Measurements from ENCODE around the gene C3orf22.

Gene C3orf22

DNA sequence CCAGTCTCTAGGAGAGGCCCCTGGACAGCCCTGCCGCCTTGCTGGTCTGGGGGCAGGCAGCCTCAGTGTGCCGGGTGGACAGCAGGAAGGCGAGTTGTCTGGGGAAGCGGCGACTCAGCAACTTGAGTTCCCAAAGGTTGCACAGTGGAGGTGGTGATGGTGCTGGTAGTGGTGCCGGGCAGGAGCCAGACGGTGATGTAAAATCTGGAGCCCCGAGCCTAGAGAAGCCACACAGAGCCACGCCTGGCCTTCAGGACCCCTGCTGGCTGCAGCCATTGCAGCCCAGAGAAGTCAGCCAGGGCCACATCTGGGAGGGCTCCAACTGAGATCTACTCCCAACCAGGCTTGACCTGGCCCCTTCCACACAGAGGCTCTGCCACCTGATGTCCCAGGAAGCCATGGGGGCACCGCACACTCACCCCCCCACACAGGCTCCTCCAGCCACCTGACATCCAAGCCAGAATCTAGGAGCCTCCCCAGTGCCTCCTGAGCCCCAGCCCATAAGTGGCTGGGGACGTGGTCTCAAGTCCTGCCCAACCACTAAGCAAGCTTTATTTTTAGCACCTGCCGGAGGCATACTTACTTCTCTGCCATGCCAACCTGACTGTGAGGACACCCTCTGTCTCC is 8.8 kb downstream of the C3orf22 start:
- H3K27me3 ChIP-seq (ENCODE audit: control insufficient read depth, insufficient read depth, low read length): no peaks in the 10 kb centered on the region
- no peaks in the 10 kb centered on the region for H3K36me3 ChIP-seq (ENCODE audit: control insufficient read depth, insufficient read depth, low read length)
- no peak overlapping the region for H3K9ac ChIP-seq (ENCODE audit: low read length)
- no peak overlapping the region for H3K4me3 ChIP-seq (ENCODE audit: low read depth, low read length)
- no peak overlapping the region for H3K27ac ChIP-seq (ENCODE audit: low read depth, low read length)
- H3K4me1 ChIP-seq (ENCODE audit: control insufficient read depth, insufficient read depth, low read length): peaks cover 27% of the 10 kb centered on the region
- no peaks in the 10 kb centered on the region for H3K9me3 ChIP-seq (ENCODE audit: control insufficient read depth, insufficient read depth, low read depth, low read length)

DNA sequence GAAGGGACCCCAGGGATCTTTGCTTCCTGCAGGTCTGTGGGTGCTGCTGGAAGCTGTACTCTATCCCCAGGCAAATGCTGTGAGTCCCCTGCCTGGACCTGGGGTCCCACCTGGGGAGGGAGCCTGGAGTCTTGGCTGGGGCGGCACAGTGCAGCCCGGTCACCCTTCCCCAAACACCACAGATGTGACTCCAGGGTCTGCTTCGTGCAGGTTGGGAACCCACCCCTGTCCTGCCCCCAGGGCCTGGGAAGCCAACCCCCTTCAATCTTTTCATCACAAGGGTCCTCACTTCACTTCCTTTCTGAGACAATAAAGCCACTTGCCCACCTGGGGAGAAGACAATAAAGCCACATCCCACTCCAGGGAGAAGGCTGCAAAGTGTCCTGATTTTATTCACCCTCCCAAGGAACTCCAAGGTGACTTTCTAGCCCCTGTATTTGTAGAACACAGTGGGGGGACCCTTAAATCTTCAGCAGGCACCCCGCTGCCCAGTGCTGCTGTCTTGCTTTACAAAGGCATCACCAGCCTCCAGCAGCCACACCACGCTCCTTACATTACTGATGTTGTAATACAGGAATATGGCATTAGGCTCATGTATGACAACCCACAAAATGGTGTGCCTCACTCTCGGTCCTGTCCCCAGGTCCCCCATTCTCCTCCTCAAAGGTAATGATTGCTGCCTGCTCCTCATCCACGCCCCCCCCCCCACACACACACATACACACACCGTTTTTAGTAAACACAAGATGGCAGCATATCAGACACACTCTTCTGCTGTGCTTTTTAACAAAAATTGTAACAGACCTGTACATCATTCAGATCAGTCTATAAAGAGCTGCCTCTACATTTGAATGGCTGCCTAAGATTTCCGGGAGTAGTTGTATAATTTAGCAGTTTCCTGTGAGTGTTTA is 9.9 kb downstream of the C3orf22 start:
- Histone ChIP-seq H3K4me3 (ENCODE audit: low read depth, low read length) (peak overlapping the region; percentile 27; the same call in 1 of the 2 replicates), H3K9ac (ENCODE audit: low read length) (peak overlapping the region; percentile 64), H3K27ac (ENCODE audit: low read depth, low read length) (peak overlapping the region; percentile 53; the same call in 1 of the 2 replicates), H3K9me3 (ENCODE audit: control insufficient read depth, insufficient read depth, low read depth, low read length) (no peaks in the 10 kb centered on the region), H3K27me3 (ENCODE audit: control insufficient read depth, insufficient read depth, low read length) (no peaks in the 10 kb centered on the region), H3K4me1 (ENCODE audit: control insufficient read depth, insufficient read depth, low read length) (peaks cover 27% of the 10 kb centered on the region), H3K36me3 (ENCODE audit: control insufficient read depth, insufficient read depth, low read length) (no peaks in the 10 kb centered on the region)

DNA sequence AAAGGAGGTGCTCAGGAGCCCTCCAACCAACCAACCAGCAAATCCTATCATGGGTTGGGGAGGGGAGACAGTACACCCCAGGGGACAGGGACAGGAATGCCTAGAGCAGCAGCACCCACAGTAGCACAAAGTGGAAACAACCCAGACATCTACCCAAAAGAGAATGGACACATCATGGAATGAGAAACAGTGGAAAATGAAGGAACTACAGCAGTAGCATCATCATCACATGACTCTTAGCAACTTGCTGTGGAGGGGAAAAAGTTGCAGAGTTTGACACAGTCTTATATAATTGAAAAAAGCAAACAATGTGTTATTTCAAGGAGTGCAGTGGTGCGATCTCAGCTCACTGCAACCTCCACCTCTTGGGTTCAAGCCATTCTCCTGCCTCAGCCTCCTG is 11.0 kb downstream of the C3orf22 start:
- H3K36me3 ChIP-seq (ENCODE audit: control insufficient read depth, insufficient read depth, low read length): no peaks in the 10 kb centered on the region
- peaks cover 27% of the 10 kb centered on the region for H3K4me1 ChIP-seq (ENCODE audit: control insufficient read depth, insufficient read depth, low read length)
- no peak overlapping the region for H3K27ac ChIP-seq (ENCODE audit: low read depth, low read length)
- H3K27me3 ChIP-seq (ENCODE audit: control insufficient read depth, insufficient read depth, low read length): no peaks in the 10 kb centered on the region
- no peak overlapping the region for H3K4me3 ChIP-seq (ENCODE audit: low read depth, low read length)
- H3K9me3 ChIP-seq (ENCODE audit: control insufficient read depth, insufficient read depth, low read depth, low read length): no peaks in the 10 kb centered on the region
- H3K9ac ChIP-seq (ENCODE audit: low read length): no peak overlapping the region

DNA sequence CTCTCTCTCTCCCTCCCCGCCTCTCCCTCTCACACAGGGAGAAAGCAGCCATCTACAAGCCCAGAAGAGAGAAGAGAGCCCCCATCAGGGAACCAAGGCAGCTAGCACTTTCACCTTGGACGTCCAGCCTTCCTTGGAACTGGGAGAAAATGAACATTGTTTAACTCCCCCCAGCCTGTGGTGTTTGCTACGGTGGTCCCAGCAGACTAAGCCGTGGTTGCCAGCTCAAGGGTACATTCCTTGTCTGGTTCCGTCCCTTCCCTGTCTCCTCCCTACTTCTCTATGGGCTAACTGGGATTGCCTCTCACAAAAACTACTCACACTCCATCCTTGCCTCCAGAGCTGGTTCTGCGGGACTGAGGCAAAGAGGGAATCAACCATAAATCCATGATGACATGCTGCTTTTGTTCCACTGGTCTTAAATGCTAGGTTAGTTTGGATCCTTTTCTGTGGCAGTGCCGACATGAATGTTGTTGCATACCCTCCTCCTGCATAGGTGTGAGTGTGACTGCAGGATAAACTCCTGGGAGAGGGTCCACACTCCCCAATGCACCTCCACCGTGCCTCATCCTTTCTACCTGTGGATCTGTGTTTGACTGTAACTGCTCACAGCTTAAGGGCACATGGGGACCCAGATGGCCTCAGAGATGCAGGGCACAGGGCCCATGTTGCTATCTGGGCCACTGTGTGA is 12.0 kb downstream of the C3orf22 start:
- Histone ChIP-seq H3K4me3 (ENCODE audit: low read depth, low read length) (no peak overlapping the region), H3K4me1 (ENCODE audit: control insufficient read depth, insufficient read depth, low read length) (peaks cover 27% of the 10 kb centered on the region), H3K36me3 (ENCODE audit: control insufficient read depth, insufficient read depth, low read length) (no peaks in the 10 kb centered on the region), H3K9me3 (ENCODE audit: control insufficient read depth, insufficient read depth, low read depth, low read length) (no peaks in the 10 kb centered on the region), H3K27ac (ENCODE audit: low read depth, low read length) (no peak overlapping the region), H3K27me3 (ENCODE audit: control insufficient read depth, insufficient read depth, low read length) (no peaks in the 10 kb centered on the region), H3K9ac (ENCODE audit: low read length) (no peak overlapping the region)

DNA sequence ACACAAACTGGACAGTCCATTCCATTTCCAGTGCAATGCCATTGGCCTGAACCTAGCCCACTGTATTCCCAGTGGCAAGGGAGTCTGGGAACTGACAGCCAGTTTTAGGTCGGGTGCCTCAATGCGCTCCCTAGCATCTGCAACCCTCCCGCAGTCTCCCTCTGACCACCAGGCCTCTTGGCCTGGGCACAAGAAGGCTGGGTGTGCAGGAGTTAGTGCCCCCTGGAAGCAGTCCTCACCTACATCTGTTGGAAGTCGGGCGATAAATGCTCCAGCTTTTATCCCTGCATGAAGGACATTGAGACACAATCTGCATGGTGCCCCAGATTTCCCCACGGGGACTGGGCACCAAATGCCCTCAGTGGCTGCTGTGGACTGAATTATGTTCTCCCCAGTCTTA is 12.7 kb downstream of the C3orf22 start:
- H3K9ac ChIP-seq (ENCODE audit: low read length): no peak overlapping the region
- H3K9me3 ChIP-seq (ENCODE audit: control insufficient read depth, insufficient read depth, low read depth, low read length): no peaks in the 10 kb centered on the region
- H3K4me1 ChIP-seq (ENCODE audit: control insufficient read depth, insufficient read depth, low read length): peaks cover 27% of the 10 kb centered on the region
- no peak overlapping the region for H3K27ac ChIP-seq (ENCODE audit: low read depth, low read length)
- no peak overlapping the region for H3K4me3 ChIP-seq (ENCODE audit: low read depth, low read length)
- H3K27me3 ChIP-seq (ENCODE audit: control insufficient read depth, insufficient read depth, low read length): no peaks in the 10 kb centered on the region
- H3K36me3 ChIP-seq (ENCODE audit: control insufficient read depth, insufficient read depth, low read length): no peaks in the 10 kb centered on the region

DNA sequence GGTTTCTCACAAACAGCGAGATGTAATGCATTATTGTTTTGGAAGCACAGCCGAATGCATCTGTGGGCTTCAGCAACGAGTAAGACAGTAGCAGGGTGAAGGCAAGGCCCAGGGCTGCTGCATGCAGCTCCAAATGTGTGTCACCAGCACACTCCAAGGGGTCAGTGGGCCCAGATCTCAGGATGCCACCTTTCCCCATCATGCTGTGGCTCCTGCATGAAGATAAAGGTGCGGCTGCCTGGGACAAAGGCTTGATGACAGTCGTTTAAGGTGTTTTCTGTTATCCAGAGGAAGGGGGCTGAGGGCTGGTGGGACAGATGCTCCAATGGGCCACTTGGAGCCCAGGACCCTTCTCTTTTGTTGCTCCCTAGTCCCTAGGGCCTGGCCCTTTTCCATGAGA is 13.2 kb downstream of the C3orf22 start:
- Histone ChIP-seq H3K36me3 (ENCODE audit: control insufficient read depth, insufficient read depth, low read length) (no peaks in the 10 kb centered on the region), H3K27me3 (ENCODE audit: control insufficient read depth, insufficient read depth, low read length) (no peaks in the 10 kb centered on the region), H3K9ac (ENCODE audit: low read length) (no peak overlapping the region), H3K4me1 (ENCODE audit: control insufficient read depth, insufficient read depth, low read length) (peaks cover 27% of the 10 kb centered on the region), H3K9me3 (ENCODE audit: control insufficient read depth, insufficient read depth, low read depth, low read length) (no peaks in the 10 kb centered on the region), H3K27ac (ENCODE audit: low read depth, low read length) (no peak overlapping the region), H3K4me3 (ENCODE audit: low read depth, low read length) (no peak overlapping the region)

DNA sequence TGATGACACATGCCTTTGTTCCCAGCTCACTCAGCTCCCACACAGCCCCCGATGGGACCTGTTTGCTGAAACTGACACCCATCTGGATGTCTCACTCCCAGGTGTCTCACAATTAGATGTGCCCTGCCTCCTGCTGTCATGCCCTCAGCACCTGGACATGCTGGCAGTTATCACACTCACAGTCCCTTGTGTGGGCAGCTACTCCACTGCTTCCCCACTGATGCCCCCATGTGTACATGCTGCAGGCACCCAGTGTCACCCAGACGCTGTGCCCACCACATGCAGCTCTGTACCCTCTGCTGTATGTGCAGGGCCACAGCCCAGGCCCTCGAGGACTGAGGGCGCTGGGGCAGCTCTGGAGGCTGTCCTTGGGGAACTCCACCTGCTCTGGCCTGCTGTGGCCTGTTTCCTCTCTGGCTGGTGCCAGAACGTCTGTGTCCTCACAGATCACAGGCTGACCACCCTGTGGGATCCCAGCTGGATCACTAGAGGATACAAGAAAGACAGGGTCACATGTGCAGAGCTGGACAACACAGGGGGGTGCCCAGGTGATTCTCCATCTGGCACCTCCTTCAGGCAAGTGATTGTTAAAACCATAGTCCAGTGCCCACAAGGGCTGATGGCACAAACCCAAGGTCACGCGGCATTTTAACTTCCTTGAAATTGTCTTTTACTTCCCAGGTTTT is 14.0 kb downstream of the C3orf22 start:
- H3K27ac ChIP-seq (ENCODE audit: low read depth, low read length): no peak overlapping the region
- no peaks in the 10 kb centered on the region for H3K36me3 ChIP-seq (ENCODE audit: control insufficient read depth, insufficient read depth, low read length)
- H3K9me3 ChIP-seq (ENCODE audit: control insufficient read depth, insufficient read depth, low read depth, low read length): no peaks in the 10 kb centered on the region
- H3K27me3 ChIP-seq (ENCODE audit: control insufficient read depth, insufficient read depth, low read length): no peaks in the 10 kb centered on the region
- peaks cover 19% of the 10 kb centered on the region for H3K4me1 ChIP-seq (ENCODE audit: control insufficient read depth, insufficient read depth, low read length)
- H3K9ac ChIP-seq (ENCODE audit: low read length): no peak overlapping the region
- no peak overlapping the region for H3K4me3 ChIP-seq (ENCODE audit: low read depth, low read length)

DNA sequence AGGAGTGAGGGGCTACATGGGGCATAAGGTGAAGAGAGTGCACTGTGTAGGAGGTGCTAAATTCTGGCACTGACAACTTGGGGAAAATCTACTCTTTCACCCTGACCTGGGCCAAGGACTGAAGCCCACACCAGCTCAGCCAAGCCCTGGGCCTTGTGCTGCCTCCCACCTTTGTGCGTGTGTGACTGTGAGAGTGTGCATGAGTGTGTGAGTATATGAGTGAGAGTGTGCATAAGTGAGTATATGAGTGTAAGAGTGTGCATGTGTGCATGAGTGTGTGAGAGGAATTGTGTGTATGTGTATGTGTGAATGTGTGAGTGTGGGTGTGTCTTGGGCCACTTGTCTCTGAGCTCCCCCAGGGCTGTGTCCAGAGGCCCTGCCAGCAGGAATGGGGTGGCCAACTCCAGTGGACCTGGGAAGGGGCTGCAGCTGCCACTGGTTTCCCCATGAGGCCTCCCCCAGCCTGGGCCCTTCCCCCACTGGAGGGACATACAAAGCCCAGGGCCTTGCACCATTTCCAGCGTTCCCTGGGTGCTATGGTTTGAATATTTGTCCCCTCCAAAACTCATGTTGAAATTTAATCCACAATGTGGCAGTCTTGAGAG is 15.2 kb downstream of the C3orf22 start:
- Histone ChIP-seq H3K36me3 (ENCODE audit: control insufficient read depth, insufficient read depth, low read length) (no peaks in the 10 kb centered on the region), H3K4me1 (ENCODE audit: control insufficient read depth, insufficient read depth, low read length) (peaks cover 8% of the 10 kb centered on the region), H3K9me3 (ENCODE audit: control insufficient read depth, insufficient read depth, low read depth, low read length) (no peaks in the 10 kb centered on the region), H3K27ac (ENCODE audit: low read depth, low read length) (no peak overlapping the region), H3K27me3 (ENCODE audit: control insufficient read depth, insufficient read depth, low read length) (no peaks in the 10 kb centered on the region), H3K9ac (ENCODE audit: low read length) (no peak overlapping the region), H3K4me3 (ENCODE audit: low read depth, low read length) (no peak overlapping the region)

DNA sequence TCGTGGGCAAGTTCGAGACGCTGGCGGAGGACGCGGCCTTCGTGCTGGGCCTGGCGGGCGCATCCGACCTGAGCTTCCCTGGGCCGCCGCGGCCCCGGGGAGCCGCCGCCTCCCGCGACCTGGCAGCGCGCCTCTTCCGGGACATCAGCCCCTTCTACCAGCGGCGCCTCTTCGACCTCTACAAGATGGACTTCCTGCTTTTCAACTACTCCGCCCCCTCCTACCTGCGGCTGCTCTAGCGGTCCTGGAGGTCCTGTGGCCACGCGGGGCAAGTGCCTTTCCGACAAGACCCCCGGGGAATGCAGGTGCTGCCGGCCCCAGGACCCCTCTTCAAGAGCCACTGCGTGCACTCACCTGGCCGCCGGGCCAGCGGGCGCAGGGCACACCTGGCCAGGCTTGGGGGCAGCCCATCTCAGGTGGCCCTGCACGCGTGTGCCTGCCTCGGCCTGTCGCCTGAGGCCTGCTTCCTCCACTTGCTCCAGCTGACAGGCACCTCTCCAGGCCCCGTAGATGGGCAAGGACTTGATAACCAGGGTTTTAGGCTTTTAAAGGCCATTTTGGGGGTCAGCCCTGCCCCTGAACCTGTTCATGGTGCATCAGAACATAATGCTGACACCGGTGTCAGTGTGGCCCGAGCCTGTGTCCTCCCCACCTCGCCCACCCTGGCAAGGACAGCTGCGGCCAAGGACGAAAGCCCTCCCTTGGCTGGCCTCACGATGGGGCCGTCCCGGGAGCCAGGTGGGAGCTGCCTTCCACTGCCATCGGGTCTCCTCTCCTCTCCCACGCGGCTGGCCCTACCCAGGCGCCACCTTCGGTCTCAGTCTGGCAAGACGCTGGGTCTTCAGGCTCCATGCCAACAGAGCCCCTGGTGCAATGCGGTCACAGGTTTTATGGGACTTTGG is 16.1 kb downstream of the C3orf22 start:
- H3K27me3 ChIP-seq (ENCODE audit: control insufficient read depth, insufficient read depth, low read length): no peaks in the 10 kb centered on the region; the same call in 1 of the 2 replicates
- no peak overlapping the region for H3K9ac ChIP-seq (ENCODE audit: low read length)
- no peaks in the 10 kb centered on the region for H3K36me3 ChIP-seq (ENCODE audit: control insufficient read depth, insufficient read depth, low read length)
- no peaks in the 10 kb centered on the region for H3K9me3 ChIP-seq (ENCODE audit: control insufficient read depth, insufficient read depth, low read depth, low read length)
- H3K27ac ChIP-seq (ENCODE audit: low read depth, low read length): no peak overlapping the region
- H3K4me3 ChIP-seq (ENCODE audit: low read depth, low read length): no peak overlapping the region
- H3K4me1 ChIP-seq (ENCODE audit: control insufficient read depth, insufficient read depth, low read length): peaks cover 2% of the 10 kb centered on the region; the same call in 1 of the 2 replicates

All from HUES6 (cell line).